IMR-90 (cell line): ENCODE measurements around the gene DOK6. TPM values are rescaled to one million over a fixed set of nuclear protein-coding genes. Genes with fewer than 3 reads are reported as not detected.

Experiments used
- ATAC-seq: fragments of 200-7000 bp; cut with Tn5 transposase; 2 replicates; pipeline ENCODE4 v1.9.1; 2020; ENCODE audit warnings: low read depth, mild to moderate bottlenecking, moderate library complexity
- BruUV-seq: library from RNA; stranded (reverse); fragments of 400-500 nt; replicated peaks from 2 replicates; lab custom pipeline; 2021; lab: Mats Ljungman, UMichigan
- CTCF ChIA-PET: fragments of 300-600 bp; formaldehyde crosslinking; extraction: SDS; loops from one replicate; lab custom pipeline; 2021; ENCODE audit warnings: antibody characterized with exemption; lab: Yijun Ruan, JAX
- POLR2A ChIA-PET: fragments of 300-600 bp; sonication (Branson Sonifier 250); formaldehyde crosslinking; loops from one replicate; lab custom pipeline; 2022; ENCODE audit warnings: antibody characterized with exemption; ENCODE audit not compliant: unreplicated experiment; lab: Charles Lee
- DNase-seq: peaks from one replicate; pipeline ENCODE4 v3.0.0; 2013
- H2AFZ ChIP-seq: replicated peaks from 2 replicates; pipeline ENCODE3; 2013; ENCODE audit warnings: low read length, mild to moderate bottlenecking; ENCODE audit not compliant: poor library complexity
- H2AK5ac ChIP-seq: 2 replicates; pipeline ENCODE4 v1.6.1; 2013; ENCODE audit warnings: low read depth, low read length, inconsistent platforms
- H2AK9ac ChIP-seq: replicated peaks from 2 replicates; pipeline ENCODE3; 2013; ENCODE audit warnings: mild to moderate bottlenecking, low read depth, low read length, moderate library complexity; ENCODE audit not compliant: poor library complexity
- H2BK120ac ChIP-seq: 2 replicates; pipeline ENCODE4 v1.6.1; 2013; ENCODE audit warnings: low read depth, low read length, inconsistent platforms
- H2BK15ac ChIP-seq: 3 replicates; pipeline ENCODE4 v1.6.1; 2013; ENCODE audit warnings: low read depth, low read length, inconsistent platforms
- H2BK20ac ChIP-seq: 2 replicates; pipeline ENCODE4 v1.6.1; 2013; ENCODE audit warnings: low read depth, mild to moderate bottlenecking, inconsistent platforms, low read length, moderate library complexity
- H2BK5ac ChIP-seq: 2 replicates; pipeline ENCODE4 v1.6.1; 2013; ENCODE audit warnings: mild to moderate bottlenecking, low read depth, low read length, inconsistent platforms; ENCODE audit not compliant: poor library complexity, severe bottlenecking
- H3K14ac ChIP-seq: replicated peaks from 2 replicates; pipeline ENCODE4 v1.6.1; 2013; ENCODE audit warnings: low read depth, low read length, inconsistent platforms
- H3K18ac ChIP-seq: 2 replicates; pipeline ENCODE4 v1.6.1; 2013; ENCODE audit warnings: low read depth, low read length, control low read depth
- H3K23ac ChIP-seq: 2 replicates; pipeline ENCODE4 v1.6.1; 2013; ENCODE audit warnings: low read depth, low read length, inconsistent platforms
- H3K27ac ChIP-seq: 2 replicates; pipeline ENCODE4 v1.5.1; 2013; ENCODE audit warnings: mild to moderate bottlenecking, control low read depth, low read length; ENCODE audit not compliant: insufficient read depth
- H3K27me3 ChIP-seq: 2 replicates; pipeline ENCODE4 v1.6.1; 2013; ENCODE audit warnings: low read length; ENCODE audit not compliant: control insufficient read depth, insufficient read depth
- H3K36me3 ChIP-seq: 2 replicates; pipeline ENCODE4 v1.6.1; 2013; ENCODE audit warnings: low read length, mixed read lengths; ENCODE audit not compliant: control insufficient read depth, insufficient read depth
- H3K4ac ChIP-seq: 2 replicates; pipeline ENCODE4 v1.6.1; 2013; ENCODE audit warnings: low read depth, low read length, inconsistent platforms
- H3K4me1 ChIP-seq: 2 replicates; pipeline ENCODE4 v1.6.1; 2013; ENCODE audit warnings: low read length, mixed read lengths; ENCODE audit not compliant: control insufficient read depth, insufficient read depth
- H3K4me2 ChIP-seq: 2 replicates; pipeline ENCODE4 v1.6.1; 2013; ENCODE audit warnings: low read depth, mild to moderate bottlenecking, control low read depth, low read length, moderate library complexity
- H3K4me3 ChIP-seq: 2 replicates; pipeline ENCODE4 v1.5.1; 2013; ENCODE audit warnings: low read depth, mild to moderate bottlenecking, control low read depth, low read length, moderate library complexity; ENCODE audit not compliant: insufficient read depth
- H3K56ac ChIP-seq: 2 replicates; pipeline ENCODE4 v1.6.1; 2013; ENCODE audit warnings: low read length, inconsistent platforms; ENCODE audit not compliant: insufficient read depth; ENCODE audit errors: extremely low read depth
- H3K79me1 ChIP-seq, 2 experiments: 2 replicates each; pipeline ENCODE4 v1.6.1; 2013; ENCODE audit warnings: low read length in 2 of 2, inconsistent platforms in 1 of 2, low read depth in 1 of 2
- H3K9ac ChIP-seq: 2 replicates; pipeline ENCODE4 v1.6.1; 2013; ENCODE audit warnings: low read depth, low read length, control low read depth
- H3K9me1 ChIP-seq: 2 replicates; pipeline ENCODE4 v1.6.1; 2013; ENCODE audit warnings: low read length, inconsistent platforms; ENCODE audit not compliant: insufficient read depth
- H3K9me3 ChIP-seq: 2 replicates; pipeline ENCODE4 v1.6.1; 2013; ENCODE audit warnings: low read length; ENCODE audit not compliant: control insufficient read depth, insufficient read depth
- H4K20me1 ChIP-seq: 2 replicates; pipeline ENCODE4 v1.6.1; 2013; ENCODE audit warnings: low read length, inconsistent platforms; ENCODE audit not compliant: insufficient read depth
- H4K5ac ChIP-seq: 2 replicates; pipeline ENCODE4 v1.6.1; 2013; ENCODE audit warnings: mild to moderate bottlenecking, low read depth, low read length, control low read depth
- H4K8ac ChIP-seq, 2 experiments: 2 replicates each; pipeline ENCODE4 v1.6.1; 2013; ENCODE audit warnings: low read depth in 2 of 2, low read length in 2 of 2, control low read depth in 1 of 2, inconsistent platforms in 1 of 2
- H4K91ac ChIP-seq: 2 replicates; pipeline ENCODE4 v1.6.1; 2013; ENCODE audit warnings: low read depth, low read length, inconsistent platforms; ENCODE audit not compliant: insufficient read depth
- BHLHE40 ChIP-seq: fragments of 150-350 bp; IDR thresholded peaks from 2 replicates; pipeline ENCODE4 v1.6.1; 2016; ENCODE audit warnings: mild to moderate bottlenecking, low read depth, low read length
- CEBPB ChIP-seq: IDR thresholded peaks from 2 replicates; pipeline ENCODE4 v1.6.1; 2012; ENCODE audit warnings: low read depth, low read length, improper control_type of control experiment
- CHD1 ChIP-seq: IDR thresholded peaks from 2 replicates; pipeline ENCODE4 v1.6.1; 2012; ENCODE audit warnings: low read depth, low read length, improper control_type of control experiment
- FOS ChIP-seq: fragments of 150-350 bp; IDR thresholded peaks from 2 replicates; pipeline ENCODE4 v1.6.1; 2016; ENCODE audit warnings: low read depth, low read length
- NFE2L2 ChIP-seq: fragments of 150-350 bp; IDR thresholded peaks from 2 replicates; pipeline ENCODE4 v1.6.1; 2016; ENCODE audit warnings: low read depth, mild to moderate bottlenecking, low read length
- POLR2A ChIP-seq: IDR thresholded peaks from 2 replicates; pipeline ENCODE4 v1.6.1; 2012; ENCODE audit warnings: mild to moderate bottlenecking, low read depth, low read length
- RAD21 ChIP-seq: IDR thresholded peaks from 2 replicates; pipeline ENCODE4 v1.6.1; 2012; ENCODE audit warnings: low read length, improper control_type of control experiment
- SMC3 ChIP-seq: fragments of 150-350 bp; IDR thresholded peaks from 2 replicates; pipeline ENCODE4 v1.6.1; 2016; ENCODE audit warnings: low read depth, mild to moderate bottlenecking, antibody characterized with exemption, low read length, moderate library complexity
- WGBS, 2 experiments: methylation state at CpG; one replicate each; pipeline versions ENCODE4 v1.1.5 to v1.1.7; 2013; ENCODE audit warnings: missing lambda C conversion rate in 2 of 2; ENCODE audit not compliant: insufficient read length in 1 of 2; ENCODE audit errors: extremely low coverage in 2 of 2; 5-methylcytosine and 5-hydroxymethylcytosine counted together
- dilution Hi-C: fragments of 300-500 bp; cut with HindIII; formaldehyde crosslinking; loops from one replicate; pipeline ENCODE4 v1.14.3; 2018; ENCODE audit warnings: low sequenced_read_pairs; ENCODE audit not compliant: unreplicated experiment
- in situ Hi-C: fragments of 300-500 bp; cut with MboI; formaldehyde crosslinking; loops from 3 replicates; pipeline ENCODE4 v1.14.3; 2019; ENCODE audit warnings: low sequenced_read_pairs, inconsistent platforms, mixed read lengths
- intact Hi-C: fragments of 100-400 bp; cut with micrococcal nuclease; formaldehyde crosslinking; loops from 2 replicates; pipeline ENCODE4 v1.10.0; 2022
- polyA plus RNA-seq, 3 experiments: library from polyadenylated mRNA; depleted of rRNA; stranded (reverse); fragments of >200 nt; gene quantifications; 2 replicates each; pipeline ENCODE4 v1.2.3, GENCODE V29; 2012; ENCODE audit warnings: low replicate concordance in 1 of 3
- total RNA-seq: library from RNA; depleted of rRNA; stranded (reverse); fragments of >200 nt; gene quantifications from 2 replicates; pipeline ENCODE4 v1.2.3, GENCODE V29; 2012
- TF ChIP-seq, protein P1 (sequence below): fragments of 150-350 bp; IDR thresholded peaks from 2 replicates; pipeline ENCODE4 v1.6.1; 2016; ENCODE audit warnings: low read depth, mild to moderate bottlenecking, low read length, moderate library complexity, borderline replicate concordance
- TF ChIP-seq, protein P2 (sequence below): conservative IDR thresholded peaks from 2 replicates; pipeline ENCODE4 v1.5.1; 2012; ENCODE audit warnings: mild to moderate bottlenecking, low read depth, low read length, improper control_type of control experiment

DOK6 gene
- total and polyA plus RNA-seq, 2 of the 4 experiments (the other 2 are of a cell fraction): 1.9 to 2.7 TPM

DNA sequence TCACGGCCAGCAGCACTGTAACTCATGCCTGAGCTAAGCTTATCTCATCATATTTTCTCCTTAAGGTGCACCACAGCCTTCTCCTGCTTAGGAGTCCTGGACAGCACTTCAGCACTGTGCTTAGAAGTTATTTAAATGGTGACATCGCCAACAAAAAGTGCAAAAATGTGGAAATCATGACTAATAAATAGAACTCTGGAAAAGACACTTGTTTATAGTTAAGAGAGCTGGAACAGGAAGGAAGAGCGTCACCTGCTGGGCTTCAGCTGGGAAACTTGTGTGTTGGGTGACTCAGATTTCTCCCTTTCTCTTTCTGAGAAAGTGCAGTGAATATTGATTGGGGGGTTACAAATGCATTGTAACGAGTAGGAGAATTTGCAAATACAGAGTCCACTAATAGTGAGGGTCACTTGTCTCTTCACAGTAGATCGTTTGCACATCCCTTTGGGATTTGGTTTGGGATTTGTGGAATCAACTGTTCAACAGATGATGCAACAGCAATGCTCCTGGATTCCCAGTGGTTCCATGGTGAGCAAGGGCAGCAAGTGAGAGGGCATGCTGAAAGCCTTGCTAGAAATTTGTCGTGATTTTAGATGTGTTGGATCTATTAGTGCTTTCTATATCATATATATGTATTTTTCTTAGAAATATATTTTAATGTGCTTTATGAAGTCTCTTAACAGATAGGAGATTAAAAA lies 84.2 kb downstream of the DOK6 start:
- no peak overlapping the region for H2AK9ac ChIP-seq
- peak overlapping the region; percentile 57 for H3K4ac ChIP-seq
- no peaks in the 10 kb centered on the region for H3K9me1 ChIP-seq
- H3K18ac ChIP-seq: no peak overlapping the region
- dilution Hi-C loops: no loop called here
- peak overlapping the region; percentile 39; the same call in 1 of the 2 replicates for H2BK20ac ChIP-seq
- H2BK120ac ChIP-seq: peak overlapping the region; percentile 71
- H3K79me1 ChIP-seq: no peaks in the 10 kb centered on the region
- no peak overlapping the region for H2BK5ac ChIP-seq
- H3K23ac ChIP-seq: no peak overlapping the region
- H3K27me3 ChIP-seq: no peaks in the 10 kb centered on the region
- in situ Hi-C loops: no loop called here
- H4K20me1 ChIP-seq: no peaks in the 10 kb centered on the region
- H3K4me1 ChIP-seq: peaks cover 3% of the 10 kb centered on the region
- H2AFZ ChIP-seq: no peak overlapping the region
- intact Hi-C loops: loop anchor here (10.0 kb wide), 1 partner anchor 640 kb away; no protein-coding TSS in a partner anchor
- peak overlapping the region; percentile 7; the same call in 1 of the 2 replicates for H4K91ac ChIP-seq
- H2AK5ac ChIP-seq: no peak overlapping the region; the same call in 1 of the 2 replicates
- DNase-seq (peak; percentile 81), ATAC-seq (peak; percentile 62)
- TF ChIP-seq SMC3 (peak; percentile 30; the same call in 1 of the 2 replicates), NFE2L2 (no peak), RAD21 (peak; percentile 51), FOS (peak; percentile 34; the same call in 1 of the 2 replicates), POLR2A (no peak), CHD1 (no peak), CEBPB (peak; percentile 55; the same call in 1 of the 2 replicates), BHLHE40 (no peak)
- TF ChIP-seq, protein P1, sequence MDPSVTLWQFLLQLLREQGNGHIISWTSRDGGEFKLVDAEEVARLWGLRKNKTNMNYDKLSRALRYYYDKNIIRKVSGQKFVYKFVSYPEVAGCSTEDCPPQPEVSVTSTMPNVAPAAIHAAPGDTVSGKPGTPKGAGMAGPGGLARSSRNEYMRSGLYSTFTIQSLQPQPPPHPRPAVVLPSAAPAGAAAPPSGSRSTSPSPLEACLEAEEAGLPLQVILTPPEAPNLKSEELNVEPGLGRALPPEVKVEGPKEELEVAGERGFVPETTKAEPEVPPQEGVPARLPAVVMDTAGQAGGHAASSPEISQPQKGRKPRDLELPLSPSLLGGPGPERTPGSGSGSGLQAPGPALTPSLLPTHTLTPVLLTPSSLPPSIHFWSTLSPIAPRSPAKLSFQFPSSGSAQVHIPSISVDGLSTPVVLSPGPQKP: no peak
- TF ChIP-seq, protein P2, sequence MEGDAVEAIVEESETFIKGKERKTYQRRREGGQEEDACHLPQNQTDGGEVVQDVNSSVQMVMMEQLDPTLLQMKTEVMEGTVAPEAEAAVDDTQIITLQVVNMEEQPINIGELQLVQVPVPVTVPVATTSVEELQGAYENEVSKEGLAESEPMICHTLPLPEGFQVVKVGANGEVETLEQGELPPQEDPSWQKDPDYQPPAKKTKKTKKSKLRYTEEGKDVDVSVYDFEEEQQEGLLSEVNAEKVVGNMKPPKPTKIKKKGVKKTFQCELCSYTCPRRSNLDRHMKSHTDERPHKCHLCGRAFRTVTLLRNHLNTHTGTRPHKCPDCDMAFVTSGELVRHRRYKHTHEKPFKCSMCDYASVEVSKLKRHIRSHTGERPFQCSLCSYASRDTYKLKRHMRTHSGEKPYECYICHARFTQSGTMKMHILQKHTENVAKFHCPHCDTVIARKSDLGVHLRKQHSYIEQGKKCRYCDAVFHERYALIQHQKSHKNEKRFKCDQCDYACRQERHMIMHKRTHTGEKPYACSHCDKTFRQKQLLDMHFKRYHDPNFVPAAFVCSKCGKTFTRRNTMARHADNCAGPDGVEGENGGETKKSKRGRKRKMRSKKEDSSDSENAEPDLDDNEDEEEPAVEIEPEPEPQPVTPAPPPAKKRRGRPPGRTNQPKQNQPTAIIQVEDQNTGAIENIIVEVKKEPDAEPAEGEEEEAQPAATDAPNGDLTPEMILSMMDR: peak; percentile 54
- CTCF ChIA-PET: no interaction called here
- no peak overlapping the region for H3K56ac ChIP-seq
- no peak overlapping the region for H3K14ac ChIP-seq
- H3K27ac ChIP-seq: no peak overlapping the region
- H4K5ac ChIP-seq: no peak overlapping the region
- no peak overlapping the region; the same call in 2 of the 3 replicates for H2BK15ac ChIP-seq
- H3K36me3 ChIP-seq: no peaks in the 10 kb centered on the region
- POLR2A ChIA-PET: no interaction called here
- no peak overlapping the region for H4K8ac ChIP-seq
- no TSS peak for BruUV-seq
- H3K4me2 ChIP-seq: no peak overlapping the region
- no CpG with 5 or more reads among the region's 6 CpGs for WGBS, 2 experiments
- H3K9ac ChIP-seq: no peak overlapping the region
- H3K4me3 ChIP-seq: no peak overlapping the region
- peaks cover 6% of the 10 kb centered on the region for H3K9me3 ChIP-seq
